GM19395 (cell line): ENCODE results near the gene SRSF2.
A peak's percentile ranks its signal among the peaks of the same experiment; 100 is the strongest.
"Not testable (repeated sequence)": the region's sequence is repeated elsewhere in the genome, so short reads cannot be mapped to it uniquely, and the experiment has no call there.

Experiments used
- ATAC-seq: cut with Tn5 transposase; IDR thresholded peaks from one replicate; pipeline ENCODE4 v1.9.1; 2021; ENCODE audit warnings: mild to moderate bottlenecking, moderate library complexity; ENCODE audit not compliant: unreplicated experiment

The SRSF2 gene

DNA sequence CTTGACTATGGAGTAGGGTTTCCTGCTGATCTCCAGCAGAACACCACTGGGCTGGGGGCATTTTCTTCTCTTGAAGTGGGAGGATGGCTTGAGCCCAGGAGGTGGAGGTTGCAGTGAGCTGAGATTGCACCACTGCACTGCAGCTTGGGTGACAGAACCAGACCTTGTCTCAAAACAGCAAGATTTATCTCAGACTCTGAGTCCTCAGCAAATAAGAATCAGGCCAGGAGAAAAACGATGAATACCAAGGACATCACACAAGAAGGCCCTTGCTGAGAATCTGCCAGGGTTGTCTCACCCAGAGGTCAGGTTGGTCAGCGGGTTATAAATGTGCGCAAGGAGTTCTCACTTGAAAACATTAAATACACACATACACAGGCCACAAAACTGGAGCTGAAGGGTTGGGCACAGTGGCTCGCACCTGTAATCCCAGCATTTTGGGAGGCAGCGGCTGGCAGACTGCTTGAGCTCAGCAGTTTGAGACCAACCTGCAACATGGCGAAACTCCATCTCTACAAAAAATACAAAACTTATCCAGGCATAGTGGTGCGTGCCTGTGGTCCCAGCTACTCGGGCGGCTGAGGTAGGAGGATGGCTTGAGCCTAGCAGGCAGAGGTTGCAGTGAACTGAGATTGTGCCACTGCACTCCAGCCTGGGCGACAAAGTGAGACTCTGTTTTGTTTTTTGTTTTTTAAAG, 34.0 kb downstream of the SRSF2 start:
- no peak for ATAC-seq

- no peak for ATAC-seq
These were observed 35.1 kb downstream of the SRSF2 start for GRCh38 chr17:76702076-76702475.

- no peak for ATAC-seq
These were observed 35.6 kb downstream of the SRSF2 start for GRCh38 chr17:76701471-76701967.

DNA sequence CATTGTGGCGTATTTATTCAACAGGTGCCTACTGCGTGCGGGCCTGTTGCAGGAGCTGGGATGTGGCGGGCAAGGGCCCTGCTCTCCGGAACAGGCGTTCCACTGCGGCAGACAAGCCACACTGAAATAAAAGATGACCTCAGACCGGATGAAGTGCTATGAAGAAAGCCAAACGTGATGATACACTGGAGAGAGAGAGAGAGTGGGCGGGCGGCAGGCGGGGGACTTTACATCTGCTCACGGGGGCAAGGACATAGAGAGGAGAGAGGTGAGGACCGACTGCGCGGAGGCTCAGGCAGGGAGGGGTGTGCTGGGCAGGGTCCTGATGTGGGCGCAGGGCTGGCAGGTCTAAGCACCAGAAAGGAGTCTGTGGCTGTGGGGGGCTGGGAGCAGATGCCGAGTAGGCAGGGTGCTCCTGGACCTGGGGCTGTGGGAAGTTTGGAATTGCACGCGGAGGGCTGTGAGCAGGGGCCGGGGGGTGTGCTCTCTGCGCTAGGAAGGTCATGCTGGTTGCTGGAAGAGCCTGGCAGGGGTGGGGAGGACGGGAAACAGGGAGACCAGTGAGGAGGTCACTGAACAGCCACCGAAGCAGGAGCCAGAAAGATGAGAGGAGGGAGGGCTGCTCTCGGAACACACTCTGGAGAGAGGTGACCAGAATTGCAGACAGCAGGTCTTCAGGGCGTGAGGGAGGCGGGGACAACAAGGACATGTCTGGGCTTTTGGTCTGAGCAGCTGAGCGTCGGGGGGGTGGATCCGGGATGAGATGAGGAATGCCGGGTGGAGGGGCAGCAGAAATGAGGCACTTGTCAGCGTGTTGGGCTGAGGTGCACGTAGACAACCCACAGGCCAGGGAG, 36.3 kb downstream of the SRSF2 start:
- no peak for ATAC-seq

DNA sequence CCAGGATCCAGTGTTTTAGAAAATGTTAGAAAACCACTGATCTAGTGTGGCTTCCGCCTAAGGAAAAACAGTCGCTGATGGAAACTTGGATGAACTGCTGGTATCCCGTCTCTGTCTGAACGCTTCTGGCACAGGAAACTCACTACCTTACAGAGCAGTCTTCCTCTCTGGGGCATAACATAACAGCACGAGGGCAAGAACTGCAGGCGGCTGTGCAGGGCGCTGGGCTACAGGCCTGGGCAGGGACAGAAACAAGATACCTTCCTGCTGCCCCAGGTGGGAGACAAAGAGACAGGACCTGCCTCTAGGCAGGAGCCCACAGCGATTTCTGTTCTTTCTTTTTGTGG, 36.9 kb downstream of the SRSF2 start:
- no peak for ATAC-seq

DNA sequence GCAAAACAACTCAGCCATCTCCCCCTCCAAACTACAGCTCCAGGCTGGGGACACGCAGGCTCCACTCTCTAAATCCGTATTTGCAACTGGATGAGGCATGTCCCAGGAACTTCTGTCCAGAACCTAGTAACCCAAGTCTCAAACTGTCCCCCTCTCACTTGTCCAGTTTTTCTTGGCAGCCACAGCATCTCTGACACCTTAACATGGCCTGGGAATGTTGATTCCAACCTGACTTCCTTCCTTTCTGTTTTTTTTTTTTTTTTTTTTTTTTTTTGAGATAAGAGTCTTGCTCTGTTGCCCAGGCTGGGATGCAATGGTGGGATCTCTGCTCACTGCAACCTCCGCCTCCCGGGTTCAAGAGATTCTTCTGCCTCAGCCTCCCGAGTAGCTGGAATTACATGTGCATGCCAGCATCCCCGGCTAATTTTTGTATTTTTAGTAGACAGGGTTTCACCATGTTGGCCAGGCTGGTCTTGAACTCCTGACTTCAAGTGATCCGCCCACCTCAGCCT, 38.6 kb downstream of the SRSF2 start:
- ATAC-seq, result not testable (repeated sequence)

DNA sequence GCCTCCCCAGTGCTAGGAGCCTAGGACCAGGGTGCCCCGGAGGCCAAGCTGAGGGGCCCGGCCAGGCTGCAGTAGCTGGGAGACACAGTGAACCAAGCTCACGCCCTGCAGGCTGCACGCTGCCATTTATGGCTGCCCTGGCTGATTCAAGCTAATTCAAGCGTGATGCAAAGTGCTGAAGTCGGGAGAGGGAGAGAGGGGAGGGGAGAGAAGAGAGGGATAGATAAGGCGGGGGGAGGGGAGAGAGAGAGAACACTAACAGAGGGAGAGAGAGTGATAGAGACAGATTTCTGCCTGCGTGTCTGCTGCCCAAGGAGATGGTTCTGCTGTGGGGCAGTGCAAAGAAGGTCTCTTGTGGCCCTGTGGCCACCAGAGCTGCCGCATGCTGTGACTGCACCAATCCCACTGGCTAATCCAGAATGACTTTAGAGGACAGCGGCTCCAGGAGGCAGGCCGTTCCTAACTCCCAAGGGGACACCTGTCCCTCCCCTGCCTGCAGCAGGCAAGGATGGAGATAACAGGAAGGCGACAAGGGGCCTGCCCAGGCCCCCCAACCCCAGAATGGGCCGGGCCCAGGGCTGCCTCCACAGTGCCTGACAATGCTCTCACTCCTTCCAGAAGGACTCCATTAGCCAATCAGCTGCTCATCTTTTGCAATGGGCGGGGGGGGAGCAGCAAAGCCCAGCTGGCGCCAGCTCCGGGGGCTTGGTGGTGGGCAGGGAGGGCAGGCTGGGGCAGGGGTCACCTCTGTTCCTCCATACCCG, 39.2 kb downstream of the SRSF2 start:
- no peak for ATAC-seq

DNA sequence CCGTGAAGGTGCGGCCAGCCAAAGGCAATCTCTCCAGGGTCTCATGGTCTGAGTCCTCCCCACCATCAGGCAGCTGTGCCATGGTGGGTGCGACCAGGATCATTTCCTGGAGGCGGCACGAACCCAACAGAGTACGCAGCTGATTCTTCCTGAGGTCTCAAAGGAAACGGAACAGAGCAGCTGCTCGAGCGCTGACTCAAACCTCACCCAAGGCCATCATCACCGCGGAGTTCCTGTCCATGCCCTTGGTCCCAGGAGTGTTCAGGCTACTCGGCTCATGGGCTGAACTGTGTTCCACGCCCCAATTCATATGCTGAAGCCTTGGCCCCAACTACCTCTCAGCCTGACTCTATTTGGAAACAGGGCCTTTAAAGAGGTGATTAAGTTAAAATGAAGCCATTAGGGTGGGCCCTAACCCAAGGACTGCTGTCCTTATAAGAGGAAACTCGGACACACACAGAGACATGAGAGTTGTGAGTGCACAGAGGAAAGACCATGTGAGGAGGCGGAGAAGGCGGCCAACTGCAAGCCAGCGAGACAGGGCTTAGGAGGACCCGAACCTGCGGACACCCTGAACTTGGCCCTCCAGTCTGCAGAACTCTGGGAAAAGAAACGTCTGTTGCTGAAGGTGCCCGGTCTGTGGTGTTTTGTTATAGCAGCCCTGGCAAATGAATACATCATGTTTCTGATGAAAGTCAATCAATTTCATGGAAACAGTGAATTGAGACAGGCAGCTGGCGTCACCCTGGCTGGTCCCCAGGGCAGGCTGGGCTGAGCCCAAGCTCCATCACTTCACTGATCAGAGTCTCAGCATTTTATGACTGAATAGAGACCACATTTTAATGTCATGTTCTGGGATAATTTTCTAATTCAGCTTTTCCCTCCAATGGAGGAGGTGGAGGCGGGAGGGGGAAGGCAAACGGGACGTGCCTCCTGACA, 40.1 kb downstream of the SRSF2 start:
- peak; percentile 67 for ATAC-seq

- ATAC-seq, result no peak
These were observed 41.9 kb downstream of the SRSF2 start for GRCh38 chr17:76695059-76695831.

DNA sequence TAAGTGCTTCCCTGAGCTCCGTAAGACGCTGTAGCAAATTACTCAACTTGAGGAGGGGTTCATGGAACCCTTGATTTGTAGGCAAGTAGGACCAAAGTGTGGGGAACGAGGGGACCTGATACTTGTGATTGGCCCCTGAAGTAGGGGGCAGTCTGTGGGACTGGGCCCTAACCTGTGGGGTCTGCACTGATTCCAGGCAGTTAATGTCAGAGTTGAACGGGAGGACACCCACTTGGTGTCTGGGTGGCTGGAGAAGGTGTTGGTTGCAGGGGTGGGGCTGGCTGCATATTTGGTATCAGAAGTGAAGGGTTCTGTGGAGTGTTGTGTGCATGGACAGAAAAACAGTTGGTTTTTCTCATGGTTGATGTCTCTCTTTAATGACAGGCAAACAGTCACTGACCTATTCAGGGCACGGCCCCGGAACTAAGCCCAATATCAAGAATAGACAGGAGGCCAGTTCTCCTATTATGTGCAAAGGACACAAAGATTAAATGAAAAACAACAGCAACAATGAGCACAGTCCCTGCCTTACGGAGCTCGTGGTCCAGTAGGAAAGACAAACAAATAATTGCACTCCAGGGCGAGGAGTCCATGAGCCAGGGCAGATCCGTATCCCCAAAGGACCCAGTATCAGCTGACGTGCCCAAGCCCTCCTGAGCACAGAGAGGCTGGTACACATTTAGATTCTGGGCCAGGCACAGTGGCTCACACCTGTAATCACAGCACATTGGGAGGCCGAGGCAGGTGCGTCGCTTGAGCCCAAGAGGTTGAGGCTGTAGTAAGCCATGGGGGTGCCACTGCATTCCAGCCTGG, 45.5 kb downstream of the SRSF2 start:
- no peak for ATAC-seq

DNA sequence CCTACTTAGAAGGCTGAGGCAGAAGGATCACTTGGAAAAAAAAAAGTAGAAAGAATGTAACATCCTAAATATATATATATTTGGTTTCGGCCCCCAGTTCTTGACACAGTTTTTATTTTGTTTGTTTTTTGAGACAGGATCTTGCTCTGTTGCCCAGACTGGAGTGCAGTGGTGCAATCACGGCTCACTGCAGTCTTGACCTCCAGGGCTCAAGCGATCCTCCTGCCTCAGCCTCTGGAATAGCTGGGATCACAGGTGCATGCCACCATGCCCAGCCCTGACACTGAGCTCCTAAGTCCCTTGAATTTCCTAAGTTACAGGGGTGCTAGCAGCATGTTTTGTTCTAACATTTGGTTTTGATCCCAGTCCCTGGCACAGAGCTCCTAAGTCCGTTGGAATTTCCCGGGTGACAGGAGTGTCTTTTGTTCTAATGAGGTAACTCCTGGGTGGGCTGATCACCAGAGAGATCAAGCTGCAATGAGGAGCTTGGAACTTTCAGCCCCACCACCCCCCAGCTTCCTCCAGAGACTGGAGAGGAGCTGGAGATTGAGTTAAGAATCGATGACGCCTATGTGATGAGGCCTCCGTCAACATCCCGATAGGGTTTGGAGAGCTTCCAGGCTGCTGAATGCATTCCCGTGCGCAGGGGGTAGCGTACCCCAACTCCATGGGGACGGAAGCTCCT, 46.4 kb downstream of the SRSF2 start:
- ATAC-seq, result no peak

GRCh38 chr17:76689859-76690258, 47.3 kb downstream of the SRSF2 start:
- ATAC-seq, result no peak

DNA sequence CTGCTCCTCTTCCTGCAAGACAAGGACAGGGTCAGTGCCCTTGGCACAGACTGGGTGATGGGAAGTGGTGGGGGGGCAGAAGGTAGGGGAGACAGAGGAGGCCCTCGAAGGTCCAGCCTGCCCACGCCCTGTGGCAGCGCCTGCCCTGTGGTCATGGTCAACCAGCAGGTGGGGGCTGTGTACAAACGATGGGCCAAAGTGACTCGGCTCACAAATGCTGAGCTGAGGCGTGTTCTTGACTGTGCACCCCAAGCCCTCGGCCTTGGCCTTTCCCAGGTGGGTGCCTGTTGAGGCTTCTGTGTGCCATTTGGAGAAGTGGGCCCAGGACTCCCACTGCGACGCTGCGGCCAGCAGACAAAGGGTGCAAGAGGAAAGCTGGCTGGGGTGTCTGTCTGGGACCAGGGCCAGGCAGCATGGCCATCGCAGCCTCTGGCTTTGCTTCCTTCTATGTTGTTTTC, 48.9 kb downstream of the SRSF2 start:
- ATAC-seq, result no peak

DNA sequence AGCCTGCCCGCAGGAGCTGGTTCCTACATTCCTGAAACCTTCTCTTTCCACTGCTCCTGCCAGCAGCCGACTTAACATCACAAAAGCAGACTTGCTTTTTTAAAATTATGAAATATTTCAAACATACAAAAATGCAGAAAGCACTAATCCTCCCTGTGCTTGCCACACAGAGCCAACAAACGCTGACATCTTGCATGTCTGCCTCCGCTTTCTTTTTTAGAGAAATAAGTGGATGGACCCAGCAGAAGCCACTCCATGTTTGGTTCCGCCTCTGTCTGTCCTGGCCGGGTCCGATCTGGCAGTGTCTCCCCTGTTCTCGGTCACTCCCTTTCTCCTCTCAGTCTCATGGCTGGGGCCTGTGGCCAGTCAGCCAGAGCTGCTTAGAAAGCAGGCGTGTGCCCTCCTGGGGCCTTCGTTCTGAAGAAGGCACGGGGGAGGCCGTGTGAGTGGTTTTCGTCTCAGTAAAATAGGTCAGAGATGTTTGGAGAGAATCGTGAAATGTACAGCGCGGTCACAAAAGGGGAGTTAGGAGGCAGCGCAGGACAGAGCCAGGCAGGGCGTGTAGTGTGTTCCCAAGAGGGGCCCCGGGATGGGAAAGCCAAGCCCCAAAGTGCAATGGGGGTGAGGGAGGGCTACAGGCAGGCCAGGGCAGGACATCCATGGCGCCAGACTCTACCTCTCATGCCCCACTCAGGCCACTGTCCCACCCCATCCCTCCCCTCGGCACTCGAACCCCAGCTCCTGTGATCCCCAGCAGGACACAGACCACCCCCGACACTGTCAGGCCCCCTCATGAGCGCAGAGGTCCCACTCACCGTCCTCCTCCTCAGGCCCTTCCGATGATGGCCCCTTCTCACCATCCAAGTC, 49.6 kb downstream of the SRSF2 start:
- ATAC-seq, result no peak

GRCh38 chr17:76686538-76687297, 50.4 kb downstream of the SRSF2 start:
- no peak for ATAC-seq

DNA sequence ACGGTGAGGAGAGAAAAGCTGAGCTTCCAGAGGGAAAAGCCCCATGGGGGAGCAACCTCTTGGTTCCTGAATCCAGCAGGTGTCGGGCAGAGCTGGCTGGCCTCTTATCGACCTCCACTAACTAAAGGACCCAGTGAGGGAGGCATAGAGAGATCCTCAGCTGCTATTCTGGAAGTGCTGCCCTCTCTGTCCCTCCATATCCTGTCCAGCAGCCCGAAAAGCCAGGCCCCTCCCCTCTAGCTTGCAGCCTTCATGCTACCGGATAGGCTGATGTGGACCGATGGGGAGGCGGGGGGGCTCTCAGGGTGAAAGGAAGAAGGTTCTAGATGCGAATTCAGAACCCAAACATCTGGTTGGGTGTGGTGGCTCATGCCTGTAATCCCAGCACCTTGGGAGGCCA, 51.3 kb downstream of the SRSF2 start:
- ATAC-seq, result no peak
